ENCODE results near the gene GLE1.

Gene GLE1

GRCh38 chr9:128504485-128505413, at the start of gene GLE1:
Gene GLE1 (plus strand): TSS chr9:128504719. CDS start chr9:128504806, 87 bp downstream.
- peak; percentile 90 to 96 (median 95) for DNase-seq

GRCh38 chr9:128454991-128455390, 49.5 kb upstream of the GLE1 start:
- no peak for DNase-seq

- DNase-seq = peak; percentile 96 to 98 (median 97)
Observed at GRCh38 chr9:128455849-128456612, 48.5 kb upstream of the GLE1 start, which contains the start of gene ODF2. Gene ODF2 (plus strand): TSS chr9:128456006. CDS start chr9:128456092, 86 bp downstream.

GRCh38 chr9:128456613-128457061, 47.9 kb upstream of the GLE1 start:
- DNase-seq = peak; percentile 48 to 77 (median 60)

- no peak for DNase-seq
Observed at GRCh38 chr9:128457207-128457606, 47.3 kb upstream of the GLE1 start.

GRCh38 chr9:128459011-128459410, 45.5 kb upstream of the GLE1 start:
- DNase-seq = no peak

GRCh38 chr9:128469070-128469469, 35.4 kb upstream of the GLE1 start:
- DNase-seq = no peak

- DNase-seq = peak in 2 of 6 experiments; percentile 7 to 15
Observed at GRCh38 chr9:128470560-128470959, 34.0 kb upstream of the GLE1 start.

GRCh38 chr9:128473104-128473503, 31.4 kb upstream of the GLE1 start:
- no peak for DNase-seq

GRCh38 chr9:128475867-128476266, 28.7 kb upstream of the GLE1 start:
- DNase-seq = no peak

GRCh38 chr9:128479262-128479661, 25.3 kb upstream of the GLE1 start:
- DNase-seq = no peak

- no peak for DNase-seq
Observed at GRCh38 chr9:128481561-128481960, 23.0 kb upstream of the GLE1 start.

GRCh38 chr9:128482186-128482585, 22.3 kb upstream of the GLE1 start:
- no peak for DNase-seq

GRCh38 chr9:128484686-128485413, 19.7 kb upstream of the GLE1 start:
- DNase-seq = no peak

- DNase-seq = no peak
Observed at GRCh38 chr9:128485414-128485855, 19.1 kb upstream of the GLE1 start.

GRCh38 chr9:128486201-128486600, 18.3 kb upstream of the GLE1 start:
- no peak for DNase-seq

GRCh38 chr9:128493424-128493823, 11.1 kb upstream of the GLE1 start:
- DNase-seq = no peak

- peak in 4 of 6 experiments; percentile 9 to 28 (median 16) for DNase-seq
Observed at GRCh38 chr9:128494108-128494745, 10.3 kb upstream of the GLE1 start.

GRCh38 chr9:128494746-128495129, 9.8 kb upstream of the GLE1 start:
- DNase-seq = no peak

GRCh38 chr9:128495296-128495695, 9.2 kb upstream of the GLE1 start:
- peak in 1 of 6 experiments; percentile 8 for DNase-seq

GRCh38 chr9:128495804-128496417, 8.6 kb upstream of the GLE1 start:
- no peak for DNase-seq

Measured in stimulated activated naive CD4-positive, alpha-beta T cell (primary cell).